GM10248 (cell line): Measurements from ENCODE around the gene C16orf82.

Experiments used
- CTCF ChIA-PET: fragments of 300-600 bp; sonication (Branson Sonifier 250); formaldehyde crosslinking; extraction: SDS; loops from one replicate; lab custom pipeline; 2021; ENCODE audit warnings: antibody characterized with exemption; lab: Yijun Ruan, JAX
- POLR2A ChIA-PET: fragments of 350-650 bp; sonication (Branson Sonifier 250); formaldehyde crosslinking; extraction: SDS; loops from one replicate; lab custom pipeline; 2020; ENCODE audit warnings: antibody characterized with exemption; lab: Yijun Ruan, JAX
- DNase-seq: peaks from one replicate; pipeline ENCODE4 v3.0.0; 2012; ENCODE audit errors: extremely low spot score
- TF ChIP-seq, protein P1 (sequence below): IDR thresholded peaks from 2 replicates; pipeline ENCODE4 v1.5.1; 2012; ENCODE audit warnings: mild to moderate bottlenecking, low read depth; ENCODE audit errors: extremely low read depth, missing control alignments, control extremely low read depth

C16orf82 gene

GRCh38 chr16:27108826-27109665 lies 42.3 kb downstream of the C16orf82 start:
- TF ChIP-seq, protein P1, sequence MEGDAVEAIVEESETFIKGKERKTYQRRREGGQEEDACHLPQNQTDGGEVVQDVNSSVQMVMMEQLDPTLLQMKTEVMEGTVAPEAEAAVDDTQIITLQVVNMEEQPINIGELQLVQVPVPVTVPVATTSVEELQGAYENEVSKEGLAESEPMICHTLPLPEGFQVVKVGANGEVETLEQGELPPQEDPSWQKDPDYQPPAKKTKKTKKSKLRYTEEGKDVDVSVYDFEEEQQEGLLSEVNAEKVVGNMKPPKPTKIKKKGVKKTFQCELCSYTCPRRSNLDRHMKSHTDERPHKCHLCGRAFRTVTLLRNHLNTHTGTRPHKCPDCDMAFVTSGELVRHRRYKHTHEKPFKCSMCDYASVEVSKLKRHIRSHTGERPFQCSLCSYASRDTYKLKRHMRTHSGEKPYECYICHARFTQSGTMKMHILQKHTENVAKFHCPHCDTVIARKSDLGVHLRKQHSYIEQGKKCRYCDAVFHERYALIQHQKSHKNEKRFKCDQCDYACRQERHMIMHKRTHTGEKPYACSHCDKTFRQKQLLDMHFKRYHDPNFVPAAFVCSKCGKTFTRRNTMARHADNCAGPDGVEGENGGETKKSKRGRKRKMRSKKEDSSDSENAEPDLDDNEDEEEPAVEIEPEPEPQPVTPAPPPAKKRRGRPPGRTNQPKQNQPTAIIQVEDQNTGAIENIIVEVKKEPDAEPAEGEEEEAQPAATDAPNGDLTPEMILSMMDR, result no peak
- DNase-seq, result no peak
- POLR2A ChIA-PET, result no interaction called here
- CTCF ChIA-PET, result interaction anchor here (0.6 to 2.3 kb wide), 12 partner anchors 8 to 1886 kb away, joined by 3 to 15 read pairs (median 4); partner anchors contain the start of gene C16orf82

- TF ChIP-seq, protein P1, result peak; percentile 98
- ChIA-PET CTCF (interaction anchor here (0.6 to 2.3 kb wide), 20 partner anchors 8 to 1887 kb away, joined by 3 to 15 read pairs (median 4); partner anchors contain the start of gene C16orf82), POLR2A (interaction anchor here (0.6 kb wide), 2 partner anchors 126 to 590 kb away, joined by 5 to 11 read pairs; no protein-coding TSS in a partner anchor)
- DNase-seq, result peak; percentile 88
Measured at GRCh38 chr16:27109666-27110523, 43.2 kb downstream of the C16orf82 start.

- CTCF ChIA-PET, result interaction anchor here (0.6 to 2.3 kb wide), 18 partner anchors 9 to 1888 kb away, joined by 3 to 15 read pairs (median 4); partner anchors contain the start of gene C16orf82
- TF ChIP-seq, protein P1, result no peak
- no peak for DNase-seq
- POLR2A ChIA-PET, result interaction anchor here (0.6 kb wide), 2 partner anchors 126 to 590 kb away, joined by 5 to 11 read pairs; no protein-coding TSS in a partner anchor
Measured at GRCh38 chr16:27110524-27110896, 43.8 kb downstream of the C16orf82 start.

- TF ChIP-seq, protein P1, result no peak
- no peak for DNase-seq
- ChIA-PET CTCF (interaction anchor here (1.0 to 2.3 kb wide), 2 partner anchors 8 to 21 kb away, joined by 3 to 15 read pairs; no protein-coding TSS in a partner anchor), POLR2A (no interaction called here)
Measured at GRCh38 chr16:27111486-27111885, 44.8 kb downstream of the C16orf82 start.

DNA sequence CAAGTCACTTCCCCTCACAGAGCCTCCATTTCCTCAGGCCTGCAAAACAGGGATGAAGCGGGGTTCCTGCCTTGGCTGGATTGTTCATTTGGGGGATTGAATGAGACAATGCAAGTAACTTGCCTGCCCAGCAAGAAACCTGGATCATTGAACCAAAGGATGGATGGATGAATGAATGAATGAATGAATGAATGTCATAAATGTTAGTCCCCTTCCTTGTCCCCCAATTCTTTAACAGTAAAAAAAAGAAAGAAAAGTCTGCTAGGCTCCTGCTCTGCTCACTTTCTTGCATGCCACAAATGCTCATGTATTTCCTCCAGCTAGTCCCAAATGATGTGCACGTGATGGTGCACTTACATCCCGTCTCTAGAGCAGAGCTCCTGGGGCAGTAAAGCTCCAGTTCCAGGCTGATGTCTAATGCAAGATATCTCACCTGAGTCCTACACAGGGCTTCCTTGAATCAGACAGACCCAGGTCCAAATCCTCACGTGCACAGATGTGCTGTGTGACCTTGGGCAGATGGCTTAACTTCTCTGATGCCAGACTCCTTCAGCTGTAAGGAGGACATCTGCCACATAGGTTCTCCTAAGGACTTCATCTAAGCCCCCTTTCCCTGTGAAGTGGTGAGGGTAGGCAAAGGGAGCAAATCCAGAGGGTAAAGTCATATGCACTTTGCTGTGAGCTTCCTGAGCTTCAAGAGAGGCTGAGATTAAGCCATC lies 45.5 kb downstream of the C16orf82 start:
- TF ChIP-seq, protein P1, result no peak
- DNase-seq, result no peak
- POLR2A ChIA-PET, result no interaction called here
- CTCF ChIA-PET, result interaction anchor here (0.9 kb wide), 1 partner anchor 42 kb away, joined by 3 read pairs; no protein-coding TSS in a partner anchor
